Sigmoid colon (tissue), 3 donors: ENCODE results near the gene ARFGAP1.

Experiments
- CTCF ChIP-seq, 4 experiments: fragments of 450-650 bp in 3 of 4; fragments of 200-600 bp in 1 of 4; IDR thresholded peaks; one replicate each; pipeline ENCODE4 v1.5.1; 2016 to 2019; ENCODE audit warnings: antibody characterized with exemption in 4 of 4, mild to moderate bottlenecking in 3 of 4, moderate library complexity in 2 of 4
- POLR2A ChIP-seq, 2 donors: fragments of 450-650 bp; IDR thresholded peaks; one replicate each; pipeline ENCODE4 v1.6.1; 2016; ENCODE audit warnings: antibody characterized with exemption in 2 of 2, mild to moderate bottlenecking in 2 of 2, moderate library complexity in 2 of 2

- TF ChIP-seq POLR2A (IDR thresholded peaks at IDR 0.05): no peak
- TF ChIP-seq CTCF (IDR thresholded peaks at IDR 0.05): no peak
Observed at GRCh38 chr20:63284083-63284440, 11.4 kb downstream of the ARFGAP1 start.
